Measurements from ENCODE around the gene CCNA1. TPM values are rescaled to one million over a fixed set of nuclear protein-coding genes. Genes with fewer than 3 reads are reported as not detected.

Gene CCNA1
- total and polyA plus RNA-seq, 2 of the 13 experiments (the other 11 are each of a cell fraction or from before 2014, with no cell fraction given), result not detected

GRCh38 chr13:36476661-36477060, 44.4 kb downstream of the CCNA1 start (continued):
- no peak for TF ChIP-seq IKZF5 (CRISPR knock-in tag; IDR thresholded peaks at IDR 0.05)

DNA sequence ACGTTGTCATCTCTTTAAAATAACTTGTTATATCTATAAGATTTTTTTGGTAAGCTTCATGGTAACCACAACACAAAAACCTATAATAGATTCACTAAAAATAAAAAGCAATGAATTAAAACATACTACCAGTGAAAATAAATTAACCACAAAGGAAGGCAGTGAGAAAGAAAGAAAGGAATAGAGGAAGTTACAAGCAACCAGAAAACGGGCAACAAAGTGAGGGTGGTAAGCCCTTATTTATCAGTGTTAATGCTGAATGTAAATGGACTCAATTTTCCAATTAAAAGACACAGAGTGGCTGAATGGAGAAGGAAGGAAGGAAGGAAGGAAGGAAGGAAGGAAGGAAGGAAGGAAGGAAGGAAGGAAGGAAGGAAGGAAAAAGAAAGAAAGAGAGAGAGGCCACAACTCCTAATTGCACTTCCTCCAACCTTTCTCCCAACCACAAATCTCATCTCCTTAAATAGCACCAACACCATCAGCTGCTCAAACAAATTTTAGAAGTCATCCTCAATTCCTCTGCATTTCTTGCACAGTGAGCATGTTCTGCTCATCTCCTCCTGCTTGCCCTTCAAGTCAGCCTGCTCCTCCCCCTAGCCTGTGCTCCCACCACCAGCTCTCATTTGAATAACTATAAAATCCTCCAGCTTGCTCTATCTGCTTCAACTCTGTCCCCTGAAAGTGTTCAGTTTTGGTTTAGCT, 48.6 kb downstream of the CCNA1 start:
- in situ Hi-C loops (cut with HindIII; ENCODE audit: extremely low pct_ligation_motif_present, low pct_unique_long_range_greater_than_20kb), result no loop called here
- ATAC-seq (no peak), FAIRE-seq (no peak)

More for the DNA sequence above, 48.6 kb downstream of the CCNA1 start:
- TF ChIP-seq SPEN (CRISPR knock-in tag; IDR thresholded peaks at IDR 0.05; ENCODE audit: low read depth) (no peak), KDM6A (CRISPR knock-in tag; IDR thresholded peaks at IDR 0.05; ENCODE audit: low read depth) (no peak), SMARCE1 (IDR thresholded peaks at IDR 0.05; ENCODE audit: borderline replicate concordance) (no peak), TFDP1 (CRISPR knock-in tag; IDR thresholded peaks at IDR 0.05; ENCODE audit: borderline replicate concordance) (no peak), ZNF883 (CRISPR knock-in tag; IDR thresholded peaks at IDR 0.05; ENCODE audit: not compliant biosample characterization) (no peak), ZNF619 (CRISPR knock-in tag; IDR thresholded peaks at IDR 0.05) (no peak)
- TF ChIP-seq, protein P1, sequence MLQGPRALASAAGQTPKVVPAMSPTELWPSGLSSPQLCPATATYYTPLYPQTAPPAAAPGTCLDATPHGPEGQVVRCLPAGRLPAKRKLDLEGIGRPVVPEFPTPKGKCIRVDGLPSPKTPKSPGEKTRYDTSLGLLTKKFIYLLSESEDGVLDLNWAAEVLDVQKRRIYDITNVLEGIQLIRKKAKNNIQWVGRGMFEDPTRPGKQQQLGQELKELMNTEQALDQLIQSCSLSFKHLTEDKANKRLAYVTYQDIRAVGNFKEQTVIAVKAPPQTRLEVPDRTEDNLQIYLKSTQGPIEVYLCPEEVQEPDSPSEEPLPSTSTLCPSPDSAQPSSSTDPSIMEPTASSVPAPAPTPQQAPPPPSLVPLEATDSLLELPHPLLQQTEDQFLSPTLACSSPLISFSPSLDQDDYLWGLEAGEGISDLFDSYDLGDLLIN (CRISPR knock-in tag; IDR thresholded peaks at IDR 0.05; ENCODE audit: borderline replicate concordance), result no peak
- H2AFZ ChIP-seq (ENCODE audit: low read length), result no peak overlapping the region
- no peaks in the 10 kb centered on the region for H3K9me3 ChIP-seq (ENCODE audit: low read length)
- H3K4me3 ChIP-seq (replicated peaks in 1 of 3; ENCODE audit: insufficient read depth in 1 of 3, low read depth in 2 of 3, low read length in 3 of 3), result no peak overlapping the region
- H4K20me1 ChIP-seq (ENCODE audit: insufficient read depth, low read length), result no peaks in the 10 kb centered on the region
- no peak for DNase-seq (ENCODE audit: low spot score)
- ChIA-PET POLR2A (no interaction called here), CTCF (ENCODE audit: low intra/inter-chr PET ratio, low total read pairs) (no interaction called here)
- H3K36me3 ChIP-seq (replicated peaks in 1 of 2; ENCODE audit: control insufficient read depth in 1 of 2, insufficient read depth in 2 of 2, low read length in 2 of 2), result no peaks in the 10 kb centered on the region
- intact Hi-C loops (cut with micrococcal nuclease; ENCODE audit: unreplicated experiment), result no loop called here
- H3K4me2 ChIP-seq (ENCODE audit: low read depth, low read length), result no peak overlapping the region
- H3K9ac ChIP-seq (ENCODE audit: insufficient read depth, low read depth, low read length), result no peak overlapping the region
- no TSS peak for BruUV-seq (replicated peaks)
- H3K27ac ChIP-seq (ENCODE audit: extremely low read length, insufficient read depth, low read length), result no peak overlapping the region
- H3K27me3 ChIP-seq (ENCODE audit: control insufficient read depth in 1 of 2, insufficient read depth in 2 of 2, low read length in 2 of 2), result no peaks in the 10 kb centered on the region
- H3K4me1 ChIP-seq (ENCODE audit: insufficient read depth, low read length), result no peaks in the 10 kb centered on the region
- no peaks in the 10 kb centered on the region for H3K79me2 ChIP-seq (ENCODE audit: insufficient read depth, low read length)
- 2% methylated on average over 2 of the region's 2 CpGs for WGBS (ENCODE audit: low lambda C conversion rate)

All from HepG2 (cell line).